SU-DHL-6 (cell line): ENCODE measurements around the gene PKP2.
"Not testable (repeated sequence)": the region's sequence is repeated elsewhere in the genome, so short reads cannot be mapped to it uniquely, and the experiment has no call there.

Source experiments
- H2AFZ ChIP-seq: fragments of 200-600 bp; sonication (generic); 2 replicates; pipeline ENCODE4 v1.6.1; 2014; ENCODE audit warnings: low read depth, mild to moderate bottlenecking, moderate library complexity, mixed read lengths, antibody characterized with exemption, low read length; ENCODE audit not compliant: severe bottlenecking
- H3F3A ChIP-seq: fragments of 200-600 bp; shearing (Covaris generic); 2 replicates; pipeline ENCODE4 v1.6.0; 2016; ENCODE audit warnings: antibody characterized with exemption, mild to moderate bottlenecking; ENCODE audit not compliant: insufficient read depth
- H3K27ac ChIP-seq: fragments of 200-600 bp; sonication (generic); 2 replicates; pipeline ENCODE4 v1.5.1; 2016; ENCODE audit warnings: low read depth, mild to moderate bottlenecking, low read length, moderate library complexity, mixed read lengths
- H3K27me3 ChIP-seq: fragments of 200-600 bp; sonication (generic), shearing (Covaris generic); 2 replicates; pipeline ENCODE4 v1.6.0; 2014; ENCODE audit warnings: mild to moderate bottlenecking, low read length
- H3K36me3 ChIP-seq: fragments of 200-600 bp; sonication (generic); 2 replicates; pipeline ENCODE4 v1.6.1; 2014; ENCODE audit warnings: mild to moderate bottlenecking, low read length, mixed read lengths
- H3K4me2 ChIP-seq: fragments of 300-600, 200-600 bp; shearing (Covaris generic), sonication (generic); 2 replicates; pipeline ENCODE4 v1.6.0; 2014; ENCODE audit warnings: low read length, low read depth, mild to moderate bottlenecking; ENCODE audit not compliant: poor library complexity, severe bottlenecking
- H3K4me3 ChIP-seq: fragments of 200-600 bp; sonication (generic); 2 replicates; pipeline ENCODE4 v1.5.1; 2014; ENCODE audit warnings: antibody characterized with exemption, low read length, mild to moderate bottlenecking, mixed read lengths; ENCODE audit not compliant: insufficient read depth, poor library complexity, severe bottlenecking
- H3K79me2 ChIP-seq: fragments of 200-600 bp; sonication (generic); 2 replicates; pipeline ENCODE4 v1.6.1; 2014; ENCODE audit warnings: mild to moderate bottlenecking, low read length, moderate library complexity; ENCODE audit not compliant: insufficient read depth
- H3K9ac ChIP-seq: fragments of 200-600 bp; sonication (generic); 2 replicates; pipeline ENCODE4 v1.7.0; 2014; ENCODE audit warnings: mild to moderate bottlenecking, low read length
- H3K9me2 ChIP-seq: fragments of 200-600 bp; sonication (generic); replicated peaks from 2 replicates; pipeline ENCODE4 v1.6.1; 2014; ENCODE audit warnings: low read length; ENCODE audit not compliant: insufficient read depth
- H3K9me3 ChIP-seq: fragments of 200-600 bp; sonication (generic); 2 replicates; pipeline ENCODE4 v1.6.1; 2014; ENCODE audit warnings: low read length, mixed read lengths; ENCODE audit not compliant: insufficient read depth
- H4K20me1 ChIP-seq: fragments of 200-600 bp; sonication (generic); 2 replicates; pipeline ENCODE4 v1.6.1; 2014; ENCODE audit warnings: low read depth, mild to moderate bottlenecking, antibody characterized with exemption, low read length, moderate library complexity, mixed read lengths
- EZH2phosphoT487 ChIP-seq: fragments of 200-600 bp; sonication (generic), shearing (Covaris generic); conservative IDR thresholded peaks from 2 replicates; pipeline ENCODE4 v1.6.1; 2018; ENCODE audit warnings: mild to moderate bottlenecking, antibody characterized with exemption, low read length, moderate library complexity, mixed read lengths
- TF ChIP-seq, protein P1 (sequence below): fragments of 200-600 bp; sonication (generic); IDR thresholded peaks from one replicate; pipeline ENCODE4 v1.5.1; 2017; ENCODE audit warnings: antibody characterized with exemption, mild to moderate bottlenecking, low read length, moderate library complexity; ENCODE audit not compliant: insufficient read depth, poor library complexity, severe bottlenecking

PKP2 gene

DNA sequence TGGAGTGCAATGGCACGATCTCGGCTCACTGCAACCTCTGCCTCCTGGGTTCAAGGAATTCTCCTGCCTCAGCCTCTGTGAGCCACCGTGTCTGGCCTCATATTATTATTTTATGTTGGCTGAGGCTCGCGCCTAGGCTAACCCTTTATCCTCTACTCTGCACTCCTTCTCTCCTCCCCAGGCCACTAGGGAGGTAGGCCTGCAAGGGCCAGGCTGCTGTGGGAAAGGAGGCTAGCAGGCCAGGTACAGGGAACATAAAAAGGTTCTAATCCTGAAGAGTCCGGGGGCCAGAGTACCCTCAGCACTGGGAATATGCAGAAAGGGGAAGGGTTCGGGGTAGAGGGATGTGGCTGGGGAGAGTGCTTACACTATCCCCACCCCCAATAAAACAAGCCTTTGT, 14.9 kb downstream of the PKP2 start:
- no peak overlapping the region for H3K4me3 ChIP-seq
- H3K9ac ChIP-seq: no peak overlapping the region
- no peak for TF ChIP-seq EZH2phosphoT487
- TF ChIP-seq, protein P1, sequence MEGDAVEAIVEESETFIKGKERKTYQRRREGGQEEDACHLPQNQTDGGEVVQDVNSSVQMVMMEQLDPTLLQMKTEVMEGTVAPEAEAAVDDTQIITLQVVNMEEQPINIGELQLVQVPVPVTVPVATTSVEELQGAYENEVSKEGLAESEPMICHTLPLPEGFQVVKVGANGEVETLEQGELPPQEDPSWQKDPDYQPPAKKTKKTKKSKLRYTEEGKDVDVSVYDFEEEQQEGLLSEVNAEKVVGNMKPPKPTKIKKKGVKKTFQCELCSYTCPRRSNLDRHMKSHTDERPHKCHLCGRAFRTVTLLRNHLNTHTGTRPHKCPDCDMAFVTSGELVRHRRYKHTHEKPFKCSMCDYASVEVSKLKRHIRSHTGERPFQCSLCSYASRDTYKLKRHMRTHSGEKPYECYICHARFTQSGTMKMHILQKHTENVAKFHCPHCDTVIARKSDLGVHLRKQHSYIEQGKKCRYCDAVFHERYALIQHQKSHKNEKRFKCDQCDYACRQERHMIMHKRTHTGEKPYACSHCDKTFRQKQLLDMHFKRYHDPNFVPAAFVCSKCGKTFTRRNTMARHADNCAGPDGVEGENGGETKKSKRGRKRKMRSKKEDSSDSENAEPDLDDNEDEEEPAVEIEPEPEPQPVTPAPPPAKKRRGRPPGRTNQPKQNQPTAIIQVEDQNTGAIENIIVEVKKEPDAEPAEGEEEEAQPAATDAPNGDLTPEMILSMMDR: no peak
- no peaks in the 10 kb centered on the region for H4K20me1 ChIP-seq
- no peaks in the 10 kb centered on the region for H3F3A ChIP-seq
- no peaks in the 10 kb centered on the region for H3K36me3 ChIP-seq
- no peaks in the 10 kb centered on the region for H3K79me2 ChIP-seq
- H3K27ac ChIP-seq: no peak overlapping the region
- H3K9me3 ChIP-seq: no peaks in the 10 kb centered on the region
- H2AFZ ChIP-seq: no peak overlapping the region
- H3K27me3 ChIP-seq: no peaks in the 10 kb centered on the region
- H3K9me2 ChIP-seq: no peaks in the 10 kb centered on the region
- no peak overlapping the region for H3K4me2 ChIP-seq

DNA sequence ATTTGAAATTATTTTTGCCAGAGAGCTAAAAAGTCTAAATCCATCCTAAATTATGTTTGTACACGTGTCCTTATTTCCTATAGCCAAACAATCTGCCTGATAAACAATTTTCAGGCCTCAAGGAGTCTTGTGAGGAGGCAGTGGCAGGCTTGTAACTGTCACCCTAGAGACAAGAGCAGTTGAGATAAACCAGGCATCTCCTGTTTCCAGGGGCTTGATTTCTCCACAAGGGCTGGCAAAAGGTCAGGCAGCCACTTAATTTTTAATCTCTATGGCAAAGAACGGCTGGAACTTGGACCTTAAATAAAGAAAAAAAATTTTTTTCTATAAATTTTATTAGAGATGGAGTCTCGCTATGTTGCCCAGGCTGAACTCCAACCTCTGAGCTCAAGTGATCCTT, 15.5 kb downstream of the PKP2 start:
- Histone ChIP-seq H3K4me3 (no peak overlapping the region), H3K27ac (no peak overlapping the region), H3F3A (no peaks in the 10 kb centered on the region), H3K4me2 (no peak overlapping the region), H2AFZ (no peak overlapping the region), H3K9ac (no peak overlapping the region), H3K27me3 (no peaks in the 10 kb centered on the region), H3K36me3 (no peaks in the 10 kb centered on the region), H3K9me2 (no peaks in the 10 kb centered on the region), H3K9me3 (no peaks in the 10 kb centered on the region), H4K20me1 (no peaks in the 10 kb centered on the region), H3K79me2 (no peaks in the 10 kb centered on the region)
- TF ChIP-seq EZH2phosphoT487: no peak
- TF ChIP-seq, protein P1: no peak

DNA sequence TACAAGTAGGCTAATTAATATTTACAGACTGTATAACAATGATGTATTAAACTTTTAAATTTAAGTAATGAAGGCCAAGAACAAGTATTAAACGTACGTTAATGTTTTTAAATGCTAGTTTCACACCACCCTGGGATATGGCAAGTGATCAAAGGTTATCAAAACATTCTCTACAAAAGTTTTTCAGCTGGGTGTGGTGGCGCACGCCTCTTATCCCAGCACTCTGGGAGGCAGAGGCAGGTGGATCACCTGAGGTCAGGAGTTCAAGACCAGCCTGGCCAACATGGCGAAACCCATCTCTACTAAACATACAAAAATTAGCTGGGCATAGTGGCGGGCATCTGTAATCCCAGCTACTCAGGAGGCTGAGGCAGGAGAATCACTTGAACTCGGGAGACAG, 17.5 kb downstream of the PKP2 start:
- H3F3A ChIP-seq, H3K4me3 ChIP-seq, H3K4me2 ChIP-seq, H4K20me1 ChIP-seq, H3K27me3 ChIP-seq, H3K9me2 ChIP-seq, H3K9ac ChIP-seq, H3K79me2 ChIP-seq, H2AFZ ChIP-seq, H3K36me3 ChIP-seq, H3K9me3 ChIP-seq, H3K27ac ChIP-seq: not testable (repeated sequence)

DNA sequence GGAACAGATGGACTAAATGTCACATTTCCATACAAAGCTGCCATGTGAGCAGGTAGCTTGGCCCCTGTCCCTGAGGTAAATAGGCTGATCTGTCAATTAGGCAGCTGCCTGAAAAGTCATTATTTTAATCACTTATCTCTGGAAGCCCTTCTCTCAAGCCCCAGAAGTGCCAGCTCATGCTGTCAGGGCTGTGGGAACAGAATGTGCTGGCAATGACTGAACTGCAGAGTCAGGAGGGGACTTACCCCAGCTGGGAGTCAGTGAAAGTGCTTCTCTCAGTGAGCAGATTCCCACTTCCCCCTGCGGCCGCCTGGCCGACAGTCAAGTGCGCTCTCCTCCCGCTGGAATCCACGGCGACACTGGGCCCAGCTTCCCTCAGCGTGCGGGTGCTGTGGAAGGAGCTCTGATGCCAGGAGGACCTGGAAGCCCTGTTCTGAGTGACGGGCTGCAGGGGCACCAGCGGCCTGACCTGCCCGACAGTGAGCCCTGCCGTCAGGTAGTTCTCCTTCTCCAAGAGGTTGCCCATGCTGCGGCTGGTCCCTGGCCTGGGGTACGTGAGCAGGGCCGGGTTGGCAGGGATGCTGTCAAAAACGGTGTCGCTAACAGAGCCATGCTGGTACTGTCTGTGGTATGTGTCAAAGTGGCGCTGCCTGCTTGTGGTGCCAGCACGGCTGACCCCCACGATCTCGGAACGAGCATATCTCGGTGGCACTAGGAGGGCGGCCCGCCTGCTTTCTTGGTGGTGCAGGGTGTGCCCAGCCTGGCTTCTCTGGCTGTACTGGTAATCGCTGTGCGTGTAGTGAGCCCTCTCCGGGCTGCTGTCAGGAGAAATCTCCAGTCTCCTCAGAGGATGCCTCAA, 18.7 kb downstream of the PKP2 start:
- Histone ChIP-seq H3K27ac (no peak overlapping the region), H2AFZ (no peak overlapping the region), H3K36me3 (no peaks in the 10 kb centered on the region), H3F3A (no peaks in the 10 kb centered on the region), H3K9ac (no peak overlapping the region), H3K9me2 (no peaks in the 10 kb centered on the region), H3K9me3 (no peaks in the 10 kb centered on the region), H3K79me2 (no peaks in the 10 kb centered on the region), H3K4me3 (no peak overlapping the region), H4K20me1 (no peaks in the 10 kb centered on the region), H3K27me3 (no peaks in the 10 kb centered on the region), H3K4me2 (no peak overlapping the region)
- TF ChIP-seq, protein P1: no peak
- TF ChIP-seq EZH2phosphoT487: no peak
